Upper lobe of left lung (tissue), 6 donors: ENCODE data around the gene UFC1. TPM values are rescaled to one million over a fixed set of nuclear protein-coding genes. Genes with fewer than 3 reads are reported as not detected.

Experiments used
- ATAC-seq, 2 donors: fragments of 200-7000 bp; cut with Tn5 transposase; one replicate each; pipeline ENCODE4 v1.9.1; 2022; ENCODE audit warnings: mild to moderate bottlenecking in 2 of 2, moderate library complexity in 2 of 2; ENCODE audit not compliant: low FRiP score in 2 of 2
- DNase-seq, 2 donors: peaks; one replicate each; pipeline ENCODE4 v3.0.0-alpha.2; 2019 to 2020
- H3K27ac ChIP-seq, 4 donors: fragments of 200-600 bp; sonication (generic); one replicate each; pipeline ENCODE4 v1.5.1; 2016 to 2019
- H3K27me3 ChIP-seq, 4 donors: fragments of 200-600 bp; sonication (generic); one replicate each; pipeline ENCODE4 v1.5.1; 2017 to 2019
- H3K36me3 ChIP-seq, 4 donors: fragments of 200-600 bp; sonication (generic); one replicate each; pipeline ENCODE4 v1.5.1; 2016 to 2019
- H3K4me1 ChIP-seq, 4 donors: fragments of 200-600 bp; sonication (generic); one replicate each; pipeline ENCODE4 v1.5.1; 2018 to 2019
- H3K4me3 ChIP-seq, 4 donors: fragments of 200-600 bp; sonication (generic); one replicate each; pipeline ENCODE4 v1.5.1; 2017 to 2019; ENCODE audit warnings: mild to moderate bottlenecking in 2 of 4, moderate library complexity in 1 of 4
- H3K9me3 ChIP-seq, 4 donors: fragments of 200-600 bp; sonication (generic); one replicate each; pipeline ENCODE4 v1.5.1; 2018 to 2019
- CTCF ChIP-seq, 6 experiments: fragments of 450-650 bp in 4 of 6; fragments of 200-600 bp in 2 of 6; sonication (generic) in 2 of 6; IDR thresholded peaks; one replicate each; pipeline ENCODE4 v1.5.1; 2016 to 2019; ENCODE audit warnings: antibody characterized with exemption in 6 of 6
- EP300 ChIP-seq, 4 donors: sonication (generic); formaldehyde crosslinking; IDR thresholded peaks; one replicate each; pipeline ENCODE4 v1.5.1; 2017; ENCODE audit warnings: antibody characterized with exemption in 4 of 4, control low read depth in 2 of 4
- POLR2A ChIP-seq, 4 donors: fragments of 450-650 bp; IDR thresholded peaks; one replicate each; pipeline ENCODE4 v1.5.1; 2016 to 2017; ENCODE audit warnings: antibody characterized with exemption in 4 of 4, mild to moderate bottlenecking in 2 of 4
- POLR2AphosphoS5 ChIP-seq, 2 donors: sonication (generic); formaldehyde crosslinking; IDR thresholded peaks; one replicate each; pipeline ENCODE4 v1.5.1; 2017; ENCODE audit warnings: antibody characterized with exemption in 2 of 2
- WGBS, 2 donors: methylation state at CpG; one replicate each; pipeline ENCODE4 v1.1.5; 2017 to 2018; 5-methylcytosine and 5-hydroxymethylcytosine counted together
- total RNA-seq, 6 donors: library from RNA; depleted of rRNA in 4 of 6; stranded (reverse); fragments of >200 nt in 4 of 6; gene quantifications; one replicate each; pipeline versions ENCODE4 v1.1.0 to v1.2.1, GENCODE V29; 2016 to 2021
- donor health status: DM: no; HTN: no; CAD: no; lungs with moderate emphysema.
- donor health status: DM: no; HTN: yes; CAD: no; lungs with severe emphysema.

UFC1 gene
- total RNA-seq, 6 donors from 2014 or later, result 32.5 to 95.6 (median 75.6) TPM

- no peaks in the 10 kb centered on the region for H3K27me3 ChIP-seq
- H3K9me3 ChIP-seq, result no peaks in the 10 kb centered on the region
- H3K4me1 ChIP-seq, result peaks cover 25 to 44% (median 34%) of the 10 kb centered on the region in 4 donors
- no peak for DNase-seq
- H3K4me3 ChIP-seq, result peak overlapping the region in 3 of 4 donors; percentile 54 to 90 (median 62)
- 62 to 69% methylated on average over 12 to 14 of the region's 14 CpGs for WGBS, 2 donors
- H3K27ac ChIP-seq, result peak overlapping the region; percentile 83 to 92 (median 88)
- TF ChIP-seq EP300 (IDR thresholded peaks at IDR 0.05), result no peak
- no peak for TF ChIP-seq CTCF (IDR thresholded peaks at IDR 0.05)
- TF ChIP-seq POLR2A (IDR thresholded peaks at IDR 0.05), result no peak
- no peak for TF ChIP-seq POLR2AphosphoS5 (IDR thresholded peaks at IDR 0.05)
- peaks cover 3 to 35% (median 15%) of the 10 kb centered on the region in 4 donors for H3K36me3 ChIP-seq
- no peak for ATAC-seq
These were observed 11.3 kb downstream of the UFC1 start for GRCh38 chr1:161164901-161165610.

- ATAC-seq (peak; percentile 98), DNase-seq (peak; percentile 89 to 97)
- H3K36me3 ChIP-seq, result peaks cover 3 to 42% (median 22%) of the 10 kb centered on the region in 4 donors
- peak in 3 of 4 donors; percentile 61 to 74 (median 71) for TF ChIP-seq POLR2A (IDR thresholded peaks at IDR 0.05)
- peak; percentile 68 to 82 for TF ChIP-seq POLR2AphosphoS5 (IDR thresholded peaks at IDR 0.05)
- TF ChIP-seq CTCF (IDR thresholded peaks at IDR 0.05), result peak in 4 of 6 experiments; percentile 32 to 43 (median 34)
- peak in 1 of 4 donors; percentile 13 for TF ChIP-seq EP300 (IDR thresholded peaks at IDR 0.05)
- H3K27ac ChIP-seq, result peak within 1 kb of the TSS; percentile 83 to 92 (median 88)
- no peaks in the 10 kb centered on the region for H3K27me3 ChIP-seq
- H3K9me3 ChIP-seq, result no peaks in the 10 kb centered on the region
- 0 to 1% methylated on average over 36 to 53 of the region's 54 CpGs for WGBS, 2 donors
- peak within 1 kb of the TSS; percentile 42 to 90 (median 58) for H3K4me3 ChIP-seq
- peaks cover 15 to 34% (median 24%) of the 10 kb centered on the region in 4 donors for H3K4me1 ChIP-seq
These were observed 12.2 kb downstream of the UFC1 start, which contains the start of gene PPOX for GRCh38 chr1:161165742-161166668. TSS of gene PPOX (plus strand) at chr1:161166426. CDS start at chr1:161166848, 422 bp downstream.

GRCh38 chr1:161166669-161167548 is 13.1 kb downstream of the UFC1 start:
- WGBS, 2 donors, result 7 to 11% methylated on average over 21 to 33 of the region's 33 CpGs

More at GRCh38 chr1:161166669-161167548, 13.1 kb downstream of the UFC1 start:
- H3K36me3 ChIP-seq, result peaks cover 8 to 50% (median 31%) of the 10 kb centered on the region in 4 donors
- no peaks in the 10 kb centered on the region for H3K27me3 ChIP-seq
- H3K9me3 ChIP-seq, result no peaks in the 10 kb centered on the region
- H3K4me3 ChIP-seq, result peak overlapping the region; percentile 42 to 90 (median 58)
- H3K27ac ChIP-seq, result peak overlapping the region; percentile 83 to 92 (median 88)
- DNase-seq (peak in 1 of 2 donors; percentile 77), ATAC-seq (no peak)
- TF ChIP-seq POLR2A (IDR thresholded peaks at IDR 0.05), result no peak
- no peak for TF ChIP-seq EP300 (IDR thresholded peaks at IDR 0.05)
- TF ChIP-seq CTCF (IDR thresholded peaks at IDR 0.05), result no peak
- no peak for TF ChIP-seq POLR2AphosphoS5 (IDR thresholded peaks at IDR 0.05)
- H3K4me1 ChIP-seq, result peaks cover 14 to 28% (median 16%) of the 10 kb centered on the region in 4 donors
